ENCODE data around the gene MAN2B2.

Gene MAN2B2

GRCh38 chr4:6546091-6546490, 28.9 kb upstream of the MAN2B2 start:
- Histone ChIP-seq H3K9ac (ENCODE audit: low read length) (no peak overlapping the region), H3K27me3 (ENCODE audit: control insufficient read depth, insufficient read depth, low read length) (peaks cover 22% of the 10 kb centered on the region), H3K36me3 (ENCODE audit: control insufficient read depth, insufficient read depth, low read length) (no peaks in the 10 kb centered on the region), H3K4me1 (ENCODE audit: control insufficient read depth, insufficient read depth, low read length) (no peaks in the 10 kb centered on the region; the same call in 1 of the 2 replicates), H3K9me3 (ENCODE audit: control insufficient read depth, insufficient read depth, low read depth, low read length) (no peaks in the 10 kb centered on the region; the same call in 1 of the 2 replicates), H3K27ac (ENCODE audit: low read depth, low read length) (no peak overlapping the region), H3K4me3 (ENCODE audit: low read depth, low read length) (no peak overlapping the region)

GRCh38 chr4:6546681-6547447, 28.1 kb upstream of the MAN2B2 start:
- no peak overlapping the region for H3K9ac ChIP-seq (ENCODE audit: low read length)
- no peak overlapping the region for H3K4me3 ChIP-seq (ENCODE audit: low read depth, low read length)
- H3K27ac ChIP-seq (ENCODE audit: low read depth, low read length) = no peak overlapping the region
- no peaks in the 10 kb centered on the region for H3K36me3 ChIP-seq (ENCODE audit: control insufficient read depth, insufficient read depth, low read length)
- H3K4me1 ChIP-seq (ENCODE audit: control insufficient read depth, insufficient read depth, low read length) = no peaks in the 10 kb centered on the region; the same call in 1 of the 2 replicates
- H3K27me3 ChIP-seq (ENCODE audit: control insufficient read depth, insufficient read depth, low read length) = peaks cover 27% of the 10 kb centered on the region
- peaks cover 6% of the 10 kb centered on the region for H3K9me3 ChIP-seq (ENCODE audit: control insufficient read depth, insufficient read depth, low read depth, low read length)

- H3K4me3 ChIP-seq (ENCODE audit: low read depth, low read length) = no peak overlapping the region
- no peak overlapping the region for H3K9ac ChIP-seq (ENCODE audit: low read length)
- no peaks in the 10 kb centered on the region for H3K4me1 ChIP-seq (ENCODE audit: control insufficient read depth, insufficient read depth, low read length)
- no peak overlapping the region for H3K27ac ChIP-seq (ENCODE audit: low read depth, low read length)
- peaks cover 41% of the 10 kb centered on the region for H3K27me3 ChIP-seq (ENCODE audit: control insufficient read depth, insufficient read depth, low read length)
- H3K36me3 ChIP-seq (ENCODE audit: control insufficient read depth, insufficient read depth, low read length) = no peaks in the 10 kb centered on the region
- peaks cover 10% of the 10 kb centered on the region for H3K9me3 ChIP-seq (ENCODE audit: control insufficient read depth, insufficient read depth, low read depth, low read length)
Measured at GRCh38 chr4:6548201-6548881, 26.6 kb upstream of the MAN2B2 start.

- H3K9ac ChIP-seq (ENCODE audit: low read length) = no peak overlapping the region
- H3K4me3 ChIP-seq (ENCODE audit: low read depth, low read length) = no peak overlapping the region
- H3K36me3 ChIP-seq (ENCODE audit: control insufficient read depth, insufficient read depth, low read length) = no peaks in the 10 kb centered on the region
- H3K4me1 ChIP-seq (ENCODE audit: control insufficient read depth, insufficient read depth, low read length) = no peaks in the 10 kb centered on the region
- H3K27ac ChIP-seq (ENCODE audit: low read depth, low read length) = no peak overlapping the region
- H3K27me3 ChIP-seq (ENCODE audit: control insufficient read depth, insufficient read depth, low read length) = peaks cover 46% of the 10 kb centered on the region
- peaks cover 10% of the 10 kb centered on the region for H3K9me3 ChIP-seq (ENCODE audit: control insufficient read depth, insufficient read depth, low read depth, low read length)
Measured at GRCh38 chr4:6548882-6549230, 26.1 kb upstream of the MAN2B2 start.

GRCh38 chr4:6549445-6549844, 25.5 kb upstream of the MAN2B2 start:
- H3K27me3 ChIP-seq (ENCODE audit: control insufficient read depth, insufficient read depth, low read length) = peaks cover 50% of the 10 kb centered on the region
- no peak overlapping the region for H3K9ac ChIP-seq (ENCODE audit: low read length)
- no peaks in the 10 kb centered on the region for H3K4me1 ChIP-seq (ENCODE audit: control insufficient read depth, insufficient read depth, low read length)
- H3K9me3 ChIP-seq (ENCODE audit: control insufficient read depth, insufficient read depth, low read depth, low read length) = peaks cover 10% of the 10 kb centered on the region
- no peak overlapping the region for H3K27ac ChIP-seq (ENCODE audit: low read depth, low read length)
- H3K36me3 ChIP-seq (ENCODE audit: control insufficient read depth, insufficient read depth, low read length) = no peaks in the 10 kb centered on the region
- H3K4me3 ChIP-seq (ENCODE audit: low read depth, low read length) = no peak overlapping the region

GRCh38 chr4:6549890-6550620, 24.9 kb upstream of the MAN2B2 start:
- no peak overlapping the region for H3K4me3 ChIP-seq (ENCODE audit: low read depth, low read length)
- no peak overlapping the region for H3K9ac ChIP-seq (ENCODE audit: low read length)
- no peak overlapping the region for H3K27ac ChIP-seq (ENCODE audit: low read depth, low read length)
- no peaks in the 10 kb centered on the region for H3K4me1 ChIP-seq (ENCODE audit: control insufficient read depth, insufficient read depth, low read length)
- peaks cover 10% of the 10 kb centered on the region for H3K9me3 ChIP-seq (ENCODE audit: control insufficient read depth, insufficient read depth, low read depth, low read length)
- peaks cover 50% of the 10 kb centered on the region for H3K27me3 ChIP-seq (ENCODE audit: control insufficient read depth, insufficient read depth, low read length)
- no peaks in the 10 kb centered on the region for H3K36me3 ChIP-seq (ENCODE audit: control insufficient read depth, insufficient read depth, low read length)

GRCh38 chr4:6550821-6551220, 24.2 kb upstream of the MAN2B2 start:
- no peak overlapping the region for H3K9ac ChIP-seq (ENCODE audit: low read length)
- peaks cover 10% of the 10 kb centered on the region for H3K9me3 ChIP-seq (ENCODE audit: control insufficient read depth, insufficient read depth, low read depth, low read length)
- H3K27ac ChIP-seq (ENCODE audit: low read depth, low read length) = no peak overlapping the region
- no peaks in the 10 kb centered on the region for H3K4me1 ChIP-seq (ENCODE audit: control insufficient read depth, insufficient read depth, low read length)
- H3K27me3 ChIP-seq (ENCODE audit: control insufficient read depth, insufficient read depth, low read length) = peaks cover 55% of the 10 kb centered on the region
- no peaks in the 10 kb centered on the region for H3K36me3 ChIP-seq (ENCODE audit: control insufficient read depth, insufficient read depth, low read length)
- no peak overlapping the region for H3K4me3 ChIP-seq (ENCODE audit: low read depth, low read length)

- H3K27me3 ChIP-seq (ENCODE audit: control insufficient read depth, insufficient read depth, low read length) = peaks cover 63% of the 10 kb centered on the region
- H3K4me1 ChIP-seq (ENCODE audit: control insufficient read depth, insufficient read depth, low read length) = no peaks in the 10 kb centered on the region
- H3K9me3 ChIP-seq (ENCODE audit: control insufficient read depth, insufficient read depth, low read depth, low read length) = peaks cover 10% of the 10 kb centered on the region
- no peaks in the 10 kb centered on the region for H3K36me3 ChIP-seq (ENCODE audit: control insufficient read depth, insufficient read depth, low read length)
- no peak overlapping the region for H3K4me3 ChIP-seq (ENCODE audit: low read depth, low read length)
- no peak overlapping the region for H3K27ac ChIP-seq (ENCODE audit: low read depth, low read length)
- no peak overlapping the region for H3K9ac ChIP-seq (ENCODE audit: low read length)
Measured at GRCh38 chr4:6551660-6552059, 23.3 kb upstream of the MAN2B2 start.

GRCh38 chr4:6555519-6555918, 19.5 kb upstream of the MAN2B2 start:
- no peak overlapping the region for H3K4me3 ChIP-seq (ENCODE audit: low read depth, low read length)
- no peak overlapping the region for H3K27ac ChIP-seq (ENCODE audit: low read depth, low read length)
- peaks cover 79% of the 10 kb centered on the region for H3K27me3 ChIP-seq (ENCODE audit: control insufficient read depth, insufficient read depth, low read length)
- H3K9ac ChIP-seq (ENCODE audit: low read length) = no peak overlapping the region
- H3K4me1 ChIP-seq (ENCODE audit: control insufficient read depth, insufficient read depth, low read length) = no peaks in the 10 kb centered on the region
- H3K9me3 ChIP-seq (ENCODE audit: control insufficient read depth, insufficient read depth, low read depth, low read length) = peaks cover 10% of the 10 kb centered on the region
- no peaks in the 10 kb centered on the region for H3K36me3 ChIP-seq (ENCODE audit: control insufficient read depth, insufficient read depth, low read length)

- peaks cover 86% of the 10 kb centered on the region for H3K27me3 ChIP-seq (ENCODE audit: control insufficient read depth, insufficient read depth, low read length)
Measured at GRCh38 chr4:6556263-6556662, 18.7 kb upstream of the MAN2B2 start.

GRCh38 chr4:6557185-6557584, 17.8 kb upstream of the MAN2B2 start:
- Histone ChIP-seq H3K4me3 (ENCODE audit: low read depth, low read length) (no peak overlapping the region), H3K27ac (ENCODE audit: low read depth, low read length) (no peak overlapping the region), H3K9me3 (ENCODE audit: control insufficient read depth, insufficient read depth, low read depth, low read length) (peaks cover under 1% of the 10 kb centered on the region; the same call in 1 of the 2 replicates), H3K36me3 (ENCODE audit: control insufficient read depth, insufficient read depth, low read length) (no peaks in the 10 kb centered on the region), H3K9ac (ENCODE audit: low read length) (no peak overlapping the region), H3K4me1 (ENCODE audit: control insufficient read depth, insufficient read depth, low read length) (no peaks in the 10 kb centered on the region), H3K27me3 (ENCODE audit: control insufficient read depth, insufficient read depth, low read length) (peaks cover 89% of the 10 kb centered on the region)

More at GRCh38 chr4:6556263-6556662, 18.7 kb upstream of the MAN2B2 start:
- no peak overlapping the region for H3K27ac ChIP-seq (ENCODE audit: low read depth, low read length)
- H3K36me3 ChIP-seq (ENCODE audit: control insufficient read depth, insufficient read depth, low read length) = no peaks in the 10 kb centered on the region
- H3K4me1 ChIP-seq (ENCODE audit: control insufficient read depth, insufficient read depth, low read length) = no peaks in the 10 kb centered on the region
- H3K4me3 ChIP-seq (ENCODE audit: low read depth, low read length) = no peak overlapping the region
- H3K9ac ChIP-seq (ENCODE audit: low read length) = no peak overlapping the region
- peaks cover 10% of the 10 kb centered on the region for H3K9me3 ChIP-seq (ENCODE audit: control insufficient read depth, insufficient read depth, low read depth, low read length)
